Ramos (cell line): ENCODE data around the gene ZBTB46.
"Not testable (repeated sequence)": the region's sequence is repeated elsewhere in the genome, so short reads cannot be mapped to it uniquely, and the experiment has no call there.

Experiments used
- in situ Hi-C: fragments of 300-500 bp; cut with MboI; formaldehyde crosslinking; loops from one replicate; pipeline ENCODE4 v1.14.3; 2022; ENCODE audit warnings: low sequenced_read_pairs; ENCODE audit not compliant: unreplicated experiment

Gene ZBTB46

GRCh38 chr20:63830841-63831588 lies at the start of gene ZBTB46:
Gene ZBTB46 (minus strand): TSS chr20:63831264. CDS start chr20:63790757, 40,507 bp downstream.
- in situ Hi-C loops: no loop called here

- in situ Hi-C loops: no loop called here
Observed at GRCh38 chr20:63878899-63879663, 48.0 kb upstream of the ZBTB46 start.

GRCh38 chr20:63877755-63878470 lies 46.8 kb upstream of the ZBTB46 start:
- in situ Hi-C loops: no loop called here

- in situ Hi-C loops: no loop called here
Observed at GRCh38 chr20:63876489-63877036, 45.5 kb upstream of the ZBTB46 start.

DNA sequence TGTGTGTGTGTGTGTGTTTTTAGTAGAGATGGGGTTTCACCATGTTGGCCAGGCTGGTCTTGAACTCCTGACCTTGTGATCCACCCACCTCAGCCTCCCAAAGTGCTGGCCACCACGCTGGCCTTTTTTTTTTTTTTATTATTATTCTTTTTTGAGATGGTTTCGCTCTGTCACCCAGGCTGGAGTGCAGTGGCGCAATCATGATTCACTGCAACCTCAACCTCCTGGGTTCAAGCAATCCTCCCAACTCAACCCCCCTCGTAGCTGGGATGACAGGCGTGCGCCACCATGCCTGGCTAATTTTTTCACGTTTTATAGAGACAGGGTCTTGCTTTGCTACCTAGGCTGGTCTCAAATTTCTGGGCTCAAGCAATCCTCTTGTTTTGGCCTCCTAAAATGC lies 43.2 kb upstream of the ZBTB46 start:
- in situ Hi-C loops: not testable (repeated sequence)

GRCh38 chr20:63873477-63873971 lies 42.5 kb upstream of the ZBTB46 start:
- in situ Hi-C loops: no loop called here

DNA sequence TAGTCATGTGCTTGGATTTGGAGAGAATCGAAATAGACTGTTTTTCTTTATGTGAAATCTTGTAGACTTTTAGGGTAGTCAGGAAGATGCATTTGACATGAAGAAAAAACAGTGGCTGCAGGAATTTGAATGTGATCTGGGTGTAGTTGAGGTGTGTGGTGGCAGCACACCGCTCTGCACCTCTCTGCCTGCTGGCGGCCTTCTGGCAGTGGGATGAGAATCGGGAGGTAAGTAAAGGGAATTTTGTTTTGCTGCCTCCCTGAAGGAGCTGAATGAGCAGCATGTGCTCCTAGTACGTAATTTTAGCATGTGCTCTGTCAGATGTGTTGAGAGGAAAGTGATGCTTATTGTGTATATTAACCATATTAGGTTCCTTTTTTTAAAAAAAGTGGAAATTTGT lies 37.2 kb upstream of the ZBTB46 start:
- in situ Hi-C loops: no loop called here

DNA sequence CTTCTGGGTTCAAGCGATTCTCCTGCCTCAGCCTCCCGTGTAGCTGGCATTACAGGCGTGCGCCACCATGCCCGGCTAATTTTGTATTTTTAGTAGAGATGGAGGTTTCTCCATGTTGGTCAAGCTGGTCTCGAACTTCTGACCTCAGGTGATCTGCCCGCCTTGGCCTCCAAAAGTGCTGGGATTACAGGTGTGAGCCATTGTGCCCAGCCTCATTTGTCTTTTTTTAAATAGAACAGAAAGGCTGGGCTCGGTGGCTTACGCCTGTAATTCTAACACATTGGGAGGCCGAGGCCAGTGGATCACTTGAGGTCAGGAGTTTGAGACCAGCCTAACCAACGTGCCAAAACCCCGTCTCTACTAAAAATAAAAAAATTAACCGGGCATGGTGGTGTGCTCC lies 36.0 kb upstream of the ZBTB46 start:
- in situ Hi-C loops: not testable (repeated sequence)

GRCh38 chr20:63864978-63865640 lies 34.0 kb upstream of the ZBTB46 start, which contains the start of gene TPD52L2:
Gene TPD52L2 (plus strand): TSS chr20:63865270. CDS start chr20:63865366, 96 bp downstream.
- in situ Hi-C loops: no loop called here

GRCh38 chr20:63864545-63864977 lies 33.5 kb upstream of the ZBTB46 start:
- in situ Hi-C loops: no loop called here

DNA sequence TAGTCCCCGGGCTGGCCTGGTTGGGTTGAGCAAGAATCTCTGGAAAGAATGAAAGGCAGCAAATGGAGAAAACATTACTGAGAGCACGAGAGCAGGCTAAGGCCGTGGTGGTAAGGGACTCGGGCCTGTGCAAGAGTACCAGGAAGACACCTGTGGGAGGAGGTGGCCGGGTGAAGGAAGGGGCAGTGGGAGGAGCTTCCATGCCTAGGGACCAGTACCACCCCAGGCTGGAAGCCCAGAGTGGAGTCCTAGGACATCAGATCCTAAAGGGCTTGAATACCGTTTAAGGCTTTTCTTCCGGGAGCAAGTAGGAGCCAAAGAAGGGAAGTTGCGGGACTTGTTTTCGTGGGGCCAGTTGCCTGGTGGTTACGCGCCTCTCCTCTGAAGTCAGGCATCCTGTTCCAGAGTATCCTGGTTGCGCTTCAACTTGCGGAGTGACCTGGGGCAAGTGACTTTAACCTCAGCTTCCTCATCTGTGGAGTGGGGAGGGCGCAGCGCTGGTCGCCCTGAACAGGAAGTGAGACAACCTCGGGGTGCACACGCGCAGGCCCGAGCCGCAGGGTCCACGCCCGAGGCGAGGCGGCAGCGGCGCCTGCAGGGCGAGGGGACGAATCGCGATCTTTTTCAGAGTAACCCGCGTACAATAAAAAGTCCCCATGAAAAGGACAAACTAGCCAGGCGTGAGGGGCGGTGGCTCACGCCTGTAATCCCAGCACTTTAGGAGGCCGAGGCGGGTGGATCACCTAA lies 32.9 kb upstream of the ZBTB46 start:
- in situ Hi-C loops: no loop called here

DNA sequence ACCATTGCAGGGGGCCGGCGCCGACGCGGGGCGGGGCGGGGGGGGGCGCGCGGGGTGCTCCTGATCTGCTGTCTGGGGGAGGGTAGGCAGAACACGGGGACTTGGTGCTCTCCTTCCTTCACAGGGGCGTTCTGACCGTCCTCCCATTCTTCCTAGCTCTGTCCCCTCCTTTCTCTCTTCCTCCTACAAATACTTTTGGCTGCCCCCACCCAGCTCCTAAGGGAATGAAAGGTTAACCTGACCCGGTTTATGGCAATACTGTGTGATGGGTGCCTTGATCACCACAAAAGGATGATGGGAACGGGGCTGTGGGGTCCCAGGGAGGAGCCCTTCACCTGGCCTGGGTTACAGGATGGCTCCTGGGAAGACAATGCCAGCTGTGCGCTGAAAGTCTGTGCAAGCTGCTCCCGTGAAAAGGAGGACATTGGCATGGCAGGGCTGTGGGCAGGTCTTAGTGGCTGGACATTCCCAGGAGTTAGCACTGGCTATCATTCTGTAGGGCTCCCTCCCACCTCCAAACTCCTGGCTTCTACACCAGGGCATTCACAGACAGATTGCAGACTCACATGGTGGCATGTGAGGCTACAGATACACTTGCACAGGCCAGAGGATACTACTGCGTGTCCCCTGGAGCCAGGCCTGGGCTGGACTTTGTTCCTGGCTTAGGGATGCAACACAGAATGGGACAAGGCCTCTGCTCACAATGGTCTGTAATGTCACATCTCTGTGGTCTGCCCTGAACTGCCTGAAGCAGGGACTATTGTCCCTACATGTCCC lies 32.1 kb upstream of the ZBTB46 start:
- in situ Hi-C loops: no loop called here

- in situ Hi-C loops: no loop called here
Observed at GRCh38 chr20:63861981-63862901, 31.2 kb upstream of the ZBTB46 start.

DNA sequence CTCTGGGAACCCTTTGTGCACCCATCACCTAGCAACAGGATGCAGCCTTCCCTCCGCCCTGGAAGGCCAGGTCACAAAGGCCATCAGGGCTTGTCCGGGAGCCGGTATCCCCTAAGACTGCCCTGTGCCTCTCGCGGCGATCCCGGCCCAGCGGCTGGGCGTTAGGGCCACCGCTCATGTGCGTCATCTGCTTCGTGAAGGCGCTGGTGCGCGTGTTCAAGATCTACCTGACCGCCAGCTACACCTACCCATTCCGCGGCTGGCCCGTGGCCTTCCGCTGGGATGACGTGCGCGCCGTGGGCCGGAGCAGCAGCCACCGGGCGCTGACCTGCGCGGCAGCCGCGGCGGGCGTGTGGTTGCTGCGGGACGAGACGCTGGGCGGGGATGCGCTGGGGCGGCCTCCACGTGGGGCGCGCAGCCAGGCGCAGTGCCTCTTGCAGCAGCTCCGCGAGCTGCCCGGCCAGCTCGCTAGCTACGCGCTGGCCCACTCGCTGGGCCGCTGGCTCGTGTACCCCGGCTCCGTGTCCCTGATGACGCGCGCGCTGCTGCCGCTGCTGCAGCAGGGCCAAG lies 30.4 kb upstream of the ZBTB46 start, which contains the start of gene ABHD16B:
TSS of gene ABHD16B (plus strand) at position 134 of the 570 bp plus-strand sequence. CDS start at position 177, 43 bp downstream.
- in situ Hi-C loops: no loop called here

DNA sequence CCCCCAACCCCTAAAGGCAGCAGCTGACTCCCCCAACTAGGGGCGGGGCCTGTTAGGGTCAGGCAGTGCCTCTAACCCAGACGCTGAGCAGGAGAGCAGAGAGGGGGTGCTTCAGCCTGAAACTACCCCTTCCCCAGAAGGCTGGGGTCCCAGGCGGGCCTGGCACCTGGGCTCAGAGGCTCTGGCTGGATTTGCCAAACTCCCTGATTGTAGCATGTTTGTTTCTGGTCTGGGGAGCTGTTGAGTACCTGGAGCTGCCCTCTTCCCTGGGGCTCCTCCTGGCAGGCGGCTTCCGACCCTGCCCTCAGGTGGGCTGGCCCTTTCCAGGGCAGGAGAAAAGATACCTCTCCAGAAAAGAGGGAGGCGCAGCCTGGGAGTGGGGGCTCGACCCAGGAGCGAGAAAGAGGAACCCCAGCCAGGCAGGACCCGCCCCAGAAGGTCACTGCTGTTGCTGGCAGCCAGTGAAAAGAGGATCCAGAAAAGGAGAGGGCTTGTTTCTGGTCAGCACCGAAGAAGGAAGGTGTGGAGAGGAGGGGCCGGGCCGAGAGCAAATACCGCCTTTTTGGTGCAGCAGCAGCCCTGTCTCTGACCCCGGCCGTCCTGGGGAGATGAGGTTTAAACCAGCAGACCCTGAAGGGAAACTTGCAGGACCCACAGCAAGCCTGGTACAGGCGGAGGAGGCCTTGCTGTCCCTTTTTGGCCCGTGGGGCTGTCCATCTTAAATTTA lies 29.4 kb upstream of the ZBTB46 start:
- in situ Hi-C loops: no loop called here

- in situ Hi-C loops: loop anchor here (10.0 kb wide), 1 partner anchor 154 kb away; the partner anchor contains the start of genes ARFRP1 and ZGPAT
Observed at GRCh38 chr20:63859166-63859699, 28.2 kb upstream of the ZBTB46 start.
